Gastrocnemius medialis (tissue), 4 donors: Measurements from ENCODE around the gene ABL1.

Source experiments
- CTCF ChIP-seq, 5 experiments: fragments of 450-650 bp in 3 of 5; fragments of 200-600 bp in 2 of 5; sonication (generic) in 2 of 5; IDR thresholded peaks in 4 of 5; conservative IDR thresholded peaks in 1 of 5; 1 replicate in 4 of 5; 2 replicates in 1 of 5; pipeline ENCODE4 v1.5.1; 2016 to 2019; ENCODE audit warnings: antibody characterized with exemption in 5 of 5, mild to moderate bottlenecking in 3 of 5, moderate library complexity in 3 of 5
- POLR2A ChIP-seq, 2 donors: fragments of 450-650 bp; IDR thresholded peaks; one replicate each; pipeline ENCODE4 v1.6.1; 2017; ENCODE audit warnings: antibody characterized with exemption in 2 of 2, mild to moderate bottlenecking in 2 of 2, moderate library complexity in 2 of 2

DNA sequence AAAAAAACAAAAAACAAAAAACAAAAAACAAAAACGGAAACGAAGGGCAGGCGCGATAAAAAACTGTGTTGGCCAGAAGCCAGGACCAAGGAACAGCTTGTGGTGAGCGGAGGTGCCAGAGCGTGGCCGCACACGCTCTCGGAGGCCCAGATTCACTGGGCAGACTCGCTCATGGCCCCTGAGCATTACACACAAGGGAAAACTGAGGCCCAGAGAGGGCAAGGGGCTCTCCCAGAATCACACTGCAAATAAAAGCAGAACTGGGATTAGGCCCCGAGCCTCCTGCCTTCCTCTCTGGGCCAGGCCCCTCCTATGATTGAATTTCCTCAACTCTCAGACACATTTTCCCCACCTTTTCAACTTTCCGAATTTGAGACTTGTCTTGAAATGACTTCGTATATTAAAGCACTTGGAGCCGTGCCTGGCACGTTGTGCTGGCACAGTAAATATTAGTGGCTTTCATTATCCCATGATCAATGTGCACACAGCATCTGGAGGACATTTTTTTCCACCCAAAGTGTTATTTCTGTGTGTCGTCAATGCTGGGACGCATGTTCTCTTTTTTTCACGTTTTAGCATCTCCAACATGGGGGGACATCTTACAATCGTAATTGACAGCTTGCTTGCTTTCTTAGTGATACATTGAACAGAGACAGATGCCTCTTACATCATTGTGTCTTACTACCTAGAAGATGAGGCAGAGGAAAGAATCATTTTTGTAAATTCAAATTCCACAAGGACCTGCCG, 96.6 kb downstream of the ABL1 start:
- TF ChIP-seq CTCF (IDR thresholded peaks at IDR 0.05 in 4 of 5, conservative IDR thresholded peaks at IDR 0.05 in 1 of 5) = no peak
- no peak for TF ChIP-seq POLR2A (IDR thresholded peaks at IDR 0.05)
